GM10248 (cell line): ENCODE results near the gene CRYZL1.

Source experiments
- CTCF ChIA-PET: fragments of 300-600 bp; sonication (Branson Sonifier 250); formaldehyde crosslinking; extraction: SDS; loops from one replicate; lab custom pipeline; 2021; ENCODE audit warnings: antibody characterized with exemption; lab: Yijun Ruan, JAX
- POLR2A ChIA-PET: fragments of 350-650 bp; sonication (Branson Sonifier 250); formaldehyde crosslinking; extraction: SDS; loops from one replicate; lab custom pipeline; 2020; ENCODE audit warnings: antibody characterized with exemption; lab: Yijun Ruan, JAX
- DNase-seq: peaks from one replicate; pipeline ENCODE4 v3.0.0; 2012; ENCODE audit errors: extremely low spot score
- TF ChIP-seq, protein P1 (sequence below): IDR thresholded peaks from 2 replicates; pipeline ENCODE4 v1.5.1; 2012; ENCODE audit warnings: mild to moderate bottlenecking, low read depth; ENCODE audit errors: extremely low read depth, missing control alignments, control extremely low read depth

Gene CRYZL1

DNA sequence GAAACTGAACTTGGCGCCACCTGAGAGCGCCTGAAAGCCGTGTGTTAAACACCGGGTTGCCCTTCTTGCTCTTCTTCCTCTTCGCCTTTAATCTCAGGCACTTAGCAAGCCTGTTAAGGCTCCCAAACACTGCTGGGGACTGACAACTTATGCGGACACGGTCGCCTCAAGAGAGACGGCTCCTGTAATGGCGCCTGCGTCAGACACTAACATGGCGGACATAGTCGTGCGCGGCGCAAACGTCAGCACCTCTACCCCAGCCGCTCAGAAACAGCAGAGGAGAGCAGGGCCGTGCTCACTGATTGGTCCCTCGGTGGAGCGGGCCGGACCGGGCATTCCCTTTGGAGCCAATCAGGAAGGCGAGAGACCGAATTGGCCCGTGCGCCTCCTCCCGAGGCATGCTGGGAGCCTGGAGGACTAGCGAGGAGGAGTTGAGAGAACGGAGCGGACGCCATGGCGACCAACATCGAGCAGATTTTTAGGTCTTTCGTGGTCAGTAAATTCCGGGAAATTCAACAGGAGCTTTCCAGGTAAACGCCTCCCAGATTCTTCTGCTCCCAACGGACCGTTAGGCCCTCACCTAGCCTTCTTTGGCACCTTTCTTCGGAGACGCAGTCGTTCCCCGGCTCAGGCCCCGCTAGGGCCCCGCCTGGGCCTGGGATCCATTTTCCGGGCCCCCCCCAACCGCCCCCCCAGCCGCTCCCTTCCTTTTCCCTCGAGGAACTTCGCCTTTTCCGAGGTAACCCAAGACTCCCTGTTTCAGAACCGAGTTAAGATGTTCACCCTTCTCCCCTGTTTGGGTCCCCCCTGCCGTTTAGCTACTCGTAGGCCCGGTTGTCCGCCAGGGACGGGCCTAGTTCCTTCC, 98.7 kb downstream of the CRYZL1 start, which contains the start of gene SON:
Gene SON, plus strand, starts transcription at position 399 of the 865 bp plus-strand sequence. Its CDS starts 55 bp downstream, at position 454.
- TF ChIP-seq, protein P1, sequence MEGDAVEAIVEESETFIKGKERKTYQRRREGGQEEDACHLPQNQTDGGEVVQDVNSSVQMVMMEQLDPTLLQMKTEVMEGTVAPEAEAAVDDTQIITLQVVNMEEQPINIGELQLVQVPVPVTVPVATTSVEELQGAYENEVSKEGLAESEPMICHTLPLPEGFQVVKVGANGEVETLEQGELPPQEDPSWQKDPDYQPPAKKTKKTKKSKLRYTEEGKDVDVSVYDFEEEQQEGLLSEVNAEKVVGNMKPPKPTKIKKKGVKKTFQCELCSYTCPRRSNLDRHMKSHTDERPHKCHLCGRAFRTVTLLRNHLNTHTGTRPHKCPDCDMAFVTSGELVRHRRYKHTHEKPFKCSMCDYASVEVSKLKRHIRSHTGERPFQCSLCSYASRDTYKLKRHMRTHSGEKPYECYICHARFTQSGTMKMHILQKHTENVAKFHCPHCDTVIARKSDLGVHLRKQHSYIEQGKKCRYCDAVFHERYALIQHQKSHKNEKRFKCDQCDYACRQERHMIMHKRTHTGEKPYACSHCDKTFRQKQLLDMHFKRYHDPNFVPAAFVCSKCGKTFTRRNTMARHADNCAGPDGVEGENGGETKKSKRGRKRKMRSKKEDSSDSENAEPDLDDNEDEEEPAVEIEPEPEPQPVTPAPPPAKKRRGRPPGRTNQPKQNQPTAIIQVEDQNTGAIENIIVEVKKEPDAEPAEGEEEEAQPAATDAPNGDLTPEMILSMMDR, result no peak
- POLR2A ChIA-PET, result interaction anchor here (0.6 to 1.5 kb wide), 4 partner anchors 9 to 46 kb away, joined by 3 to 6 read pairs (median 4); partner anchors contain the start of gene DONSON
- peak; percentile 97 for DNase-seq
- CTCF ChIA-PET, result interaction anchor here (0.7 to 3.2 kb wide), 3 partner anchors 15 to 63 kb away, joined by 3 to 12 read pairs (median 4); no protein-coding TSS in a partner anchor

DNA sequence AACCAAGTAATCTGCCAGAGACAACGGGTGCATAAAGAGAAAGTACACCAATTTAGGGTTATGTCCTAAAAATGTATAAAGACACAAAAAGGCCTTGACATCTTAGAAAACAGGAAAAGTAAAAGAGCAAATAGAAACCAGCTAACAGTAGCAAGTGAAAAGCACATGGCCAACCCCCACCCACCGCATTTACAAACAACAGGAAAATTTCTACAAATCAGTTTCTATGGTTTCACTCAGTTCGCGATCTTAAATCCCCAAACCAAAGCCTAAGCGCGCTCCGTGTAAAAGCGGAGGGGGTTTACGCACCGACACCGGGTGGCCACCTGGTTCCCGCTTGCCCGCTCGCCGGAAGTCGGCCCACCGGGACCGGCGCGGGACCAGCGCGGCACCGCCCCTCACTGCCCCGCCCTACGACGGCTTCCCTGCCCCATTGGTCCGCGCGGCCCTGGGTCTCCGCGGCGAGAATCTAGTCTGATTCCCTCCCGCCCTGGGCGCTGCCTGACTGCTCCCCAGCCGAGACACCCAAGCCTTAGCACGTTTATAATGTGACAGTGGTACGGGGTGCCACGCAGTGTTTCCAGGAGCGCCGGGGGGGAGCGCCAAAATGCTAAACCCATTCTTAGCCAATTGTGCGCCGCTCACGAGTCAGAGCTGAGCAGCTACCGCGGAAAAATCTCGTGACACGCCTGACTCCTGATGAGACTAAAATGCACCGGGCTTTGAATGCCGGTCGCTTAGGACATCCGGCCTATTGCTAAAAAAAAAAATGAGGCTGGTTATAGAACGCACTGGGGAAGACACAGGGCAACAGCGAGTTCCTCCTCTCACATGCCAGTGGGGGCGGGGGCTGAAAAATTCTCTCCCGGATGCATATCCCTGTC, 99.5 kb downstream of the CRYZL1 start, which contains the start of gene GART:
Gene GART, minus strand, starts transcription at position 362 of the 884 bp plus-strand sequence. CDS start 2,802 bp downstream, outside the sequence.
- peak; percentile 84 for DNase-seq
- ChIA-PET CTCF (interaction anchor here (1.7 kb wide), 1 partner anchor 64 kb away, joined by 4 read pairs; no protein-coding TSS in a partner anchor), POLR2A (interaction anchor here (1.5 kb wide), 1 partner anchor 15 kb away, joined by 4 read pairs; no protein-coding TSS in a partner anchor)
- TF ChIP-seq, protein P1, result no peak

DNA sequence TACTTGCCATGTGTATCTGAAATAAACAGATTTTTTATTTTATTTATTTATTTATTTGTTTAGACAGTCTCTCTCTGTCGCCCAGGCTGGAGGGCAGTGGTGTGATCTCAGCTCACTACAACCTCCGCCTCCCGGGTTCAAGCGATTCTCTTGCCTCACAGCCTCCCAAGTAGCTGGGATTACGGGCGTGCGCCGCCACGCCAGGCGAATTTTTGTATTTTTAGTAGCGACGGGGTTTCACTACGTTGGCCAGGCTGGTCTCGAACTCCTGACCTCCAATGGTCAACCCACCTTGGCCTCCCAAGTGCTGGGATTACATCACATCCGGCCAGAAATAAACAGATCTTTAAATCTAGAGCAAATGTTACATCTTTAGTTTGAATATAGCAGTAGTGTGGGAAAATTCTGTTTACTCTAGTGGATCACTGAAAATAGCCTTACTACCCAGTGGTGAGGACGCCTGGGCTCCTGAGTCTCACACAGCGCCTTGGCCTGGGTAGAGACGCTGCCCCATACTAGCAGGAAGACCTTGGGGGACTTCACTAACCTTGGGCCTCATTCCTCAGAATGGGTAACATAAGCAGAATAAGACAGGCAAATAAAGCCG, 100.3 kb downstream of the CRYZL1 start:
- DNase-seq, result no peak
- TF ChIP-seq, protein P1, result no peak
- CTCF ChIA-PET, result interaction anchor here (1.5 to 1.7 kb wide), 2 partner anchors 50 to 65 kb away, joined by 3 to 4 read pairs; partner anchors contain the start of gene DNAJC28
- POLR2A ChIA-PET, result interaction anchor here (1.5 kb wide), 1 partner anchor 16 kb away, joined by 4 read pairs; no protein-coding TSS in a partner anchor

DNA sequence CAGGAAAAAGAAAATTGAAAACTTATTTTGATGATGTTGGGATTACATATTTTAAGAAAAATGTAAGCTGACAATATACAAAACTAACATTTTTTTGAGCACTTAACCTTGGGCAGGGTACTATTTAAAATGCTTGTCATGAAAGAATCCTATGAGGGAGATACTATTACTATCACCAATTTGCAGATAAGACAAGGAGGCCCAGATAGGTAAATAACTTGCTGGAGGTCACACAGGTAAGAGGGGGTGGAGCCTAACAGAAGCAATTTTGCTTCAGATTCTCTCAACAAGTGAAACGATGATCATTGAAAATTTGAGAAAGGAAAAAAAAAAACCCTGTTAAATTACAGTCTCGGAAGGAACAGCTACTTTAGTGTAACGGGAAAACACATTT, 100.8 kb downstream of the CRYZL1 start:
- TF ChIP-seq, protein P1, result no peak
- DNase-seq, result no peak
- POLR2A ChIA-PET, result no interaction called here
- CTCF ChIA-PET, result interaction anchor here (1.5 kb wide), 1 partner anchor 49 kb away, joined by 3 read pairs; the partner anchor contains the start of gene DNAJC28

DNA sequence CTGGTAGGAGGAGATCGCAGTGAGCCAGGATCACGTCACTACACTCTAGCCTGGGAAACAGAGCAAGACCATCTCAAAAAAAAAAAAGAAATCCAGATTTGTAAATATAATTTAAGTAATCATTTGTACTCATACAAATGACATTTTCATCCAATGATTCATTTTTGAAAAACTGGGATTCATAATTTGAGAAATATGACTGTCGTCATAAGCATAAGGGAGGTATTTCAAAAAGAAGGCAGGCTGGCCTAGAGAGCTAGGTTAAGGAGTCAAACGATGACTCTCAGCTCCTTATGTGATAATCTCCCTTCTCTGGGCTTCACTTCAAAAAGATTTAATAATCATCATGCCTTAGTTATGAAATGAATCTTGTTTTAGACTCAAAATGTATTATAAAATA, 101.9 kb downstream of the CRYZL1 start:
- TF ChIP-seq, protein P1, result no peak
- no peak for DNase-seq
- ChIA-PET POLR2A (no interaction called here), CTCF (interaction anchor here (1.5 kb wide), 1 partner anchor 48 kb away, joined by 3 read pairs; the partner anchor contains the start of gene DNAJC28)
